Lower lobe of right lung (tissue), 2 donors: Measurements from ENCODE around the gene MEG3. TPM values are rescaled to one million over a fixed set of nuclear protein-coding genes. Genes with fewer than 3 reads are reported as not detected.

Experiments
- ATAC-seq, 2 donors: fragments of 200-7000 bp; cut with Tn5 transposase; one replicate each; pipeline ENCODE4 v1.9.1; 2020 to 2022; ENCODE audit warnings: mild to moderate bottlenecking in 2 of 2, moderate library complexity in 2 of 2
- DNase-seq: peaks from one replicate; pipeline ENCODE4 v3.0.0-alpha.2; 2020
- H3K27ac ChIP-seq: fragments of 200-600 bp; one replicate; pipeline ENCODE4 v1.8.0; 2022
- H3K27me3 ChIP-seq: fragments of 200-600 bp; one replicate; pipeline ENCODE4 v1.8.0; 2022; ENCODE audit warnings: low read depth
- H3K36me3 ChIP-seq: fragments of 200-600 bp; one replicate; pipeline ENCODE4 v1.8.0; 2022; ENCODE audit warnings: mild to moderate bottlenecking
- H3K4me1 ChIP-seq: fragments of 200-600 bp; one replicate; pipeline ENCODE4 v1.8.0; 2022
- H3K4me3 ChIP-seq: fragments of 200-600 bp; one replicate; pipeline ENCODE4 v1.8.0; 2022; ENCODE audit warnings: mild to moderate bottlenecking
- H3K9me3 ChIP-seq: fragments of 200-600 bp; one replicate; pipeline ENCODE4 v1.8.0; 2022
- intact Hi-C: fragments of 100-400 bp; cut with DNase I; formaldehyde crosslinking; loops from one replicate; pipeline ENCODE4 v1.11.0; 2022
- total RNA-seq: library from RNA; stranded (reverse); fragmentation: NEBNext Ultra II Directional; extraction: Animal tissue kit (Norgen Biotek cat#: 25700); gene quantifications from one replicate; pipeline ENCODE4 v1.2.1, GENCODE V29; 2021
- TF ChIP-seq, protein P1 (sequence below): fragments of 200-600 bp; IDR thresholded peaks from one replicate; pipeline ENCODE4 v1.8.0; 2022; ENCODE audit warnings: antibody characterized with exemption, mild to moderate bottlenecking
- donor health status: DM: no; HTN: yes; CAD: no; lungs with severe emphysema.

MEG3 gene
- total RNA-seq, 1 donor from 2014 or later: 16.6 TPM

DNA sequence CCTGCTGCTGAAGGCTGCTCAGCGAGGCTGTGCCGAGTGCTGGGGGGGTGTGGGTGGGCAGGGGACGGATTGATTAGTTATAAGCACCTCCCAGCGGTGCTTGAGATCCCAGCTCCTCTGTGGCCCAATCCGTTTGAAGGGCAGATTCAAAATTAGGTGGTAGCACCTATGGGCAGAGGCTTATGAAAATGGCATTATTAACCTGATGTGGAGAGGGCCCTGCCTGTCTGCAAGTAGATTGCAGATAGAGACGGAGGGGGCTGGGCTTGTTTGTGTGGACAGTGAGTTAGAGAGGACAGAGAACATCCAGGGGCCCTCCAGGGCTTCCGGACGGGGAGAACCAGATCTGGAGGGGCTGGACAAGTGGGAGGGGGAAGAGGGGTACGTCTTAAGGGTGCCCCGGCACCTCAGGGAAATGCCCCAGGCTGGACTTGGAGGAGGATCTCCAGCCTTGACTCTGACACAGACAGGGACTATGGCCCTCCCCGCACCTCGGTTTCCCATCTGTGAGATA, 77.8 kb downstream of the MEG3 start, which contains the start of gene RTL1:
RTL1 (minus strand) TSS at position 51 of the 514 bp plus-strand sequence. CDS start 18,934 bp downstream, outside the sequence.
- ATAC-seq: no peak
- peaks cover 16% of the 10 kb centered on the region for H3K4me1 ChIP-seq
- intact Hi-C loops: no loop called here

DNA sequence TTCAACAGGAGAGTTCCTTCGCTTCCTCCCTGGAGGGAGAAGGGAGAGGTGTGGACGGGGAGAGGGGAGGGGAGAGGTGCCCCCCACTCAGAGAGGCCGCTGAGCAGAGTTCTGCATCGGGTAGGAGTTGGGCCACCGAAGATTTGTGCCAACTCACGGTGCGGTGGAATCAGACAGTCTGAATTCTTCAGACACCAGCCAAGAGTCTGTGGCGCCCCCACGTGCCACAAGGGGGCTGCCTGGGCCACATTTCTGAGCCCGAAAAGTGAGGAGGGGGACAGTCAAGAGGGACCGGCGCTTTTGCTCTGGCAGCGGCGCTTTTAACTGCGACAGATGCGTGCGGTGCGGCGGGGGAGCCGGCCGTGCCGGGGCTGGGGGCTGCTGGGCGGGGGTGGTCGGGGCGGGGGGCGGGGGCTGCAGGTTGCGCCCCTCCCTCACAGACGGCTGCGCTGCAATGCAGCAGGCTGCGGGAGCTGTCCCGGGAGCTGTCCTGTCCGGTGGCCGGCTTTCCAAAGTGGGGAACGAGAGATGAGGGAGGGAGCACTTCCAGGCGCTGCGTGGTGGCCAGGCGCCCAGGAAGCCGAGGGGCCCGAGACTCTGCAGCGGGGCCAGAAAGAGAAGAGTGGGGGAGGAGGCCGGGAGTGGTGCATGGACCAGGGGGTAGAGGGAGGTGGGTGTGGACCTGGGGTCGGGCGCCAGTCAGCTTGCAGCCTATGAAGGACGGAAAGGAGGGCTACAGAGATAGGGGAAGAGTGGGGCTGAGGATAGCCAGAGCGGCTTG, 78.6 kb downstream of the MEG3 start:
- Histone ChIP-seq H3K4me3 (no peak overlapping the region), H3K27me3 (peaks cover 57% of the 10 kb centered on the region), H3K9me3 (no peaks in the 10 kb centered on the region), H3K4me1 (peaks cover 10% of the 10 kb centered on the region), H3K27ac (no peak overlapping the region), H3K36me3 (no peaks in the 10 kb centered on the region)
- intact Hi-C loops: no loop called here
- ATAC-seq (no peak), DNase-seq (peak; percentile 30)
- TF ChIP-seq, protein P1, sequence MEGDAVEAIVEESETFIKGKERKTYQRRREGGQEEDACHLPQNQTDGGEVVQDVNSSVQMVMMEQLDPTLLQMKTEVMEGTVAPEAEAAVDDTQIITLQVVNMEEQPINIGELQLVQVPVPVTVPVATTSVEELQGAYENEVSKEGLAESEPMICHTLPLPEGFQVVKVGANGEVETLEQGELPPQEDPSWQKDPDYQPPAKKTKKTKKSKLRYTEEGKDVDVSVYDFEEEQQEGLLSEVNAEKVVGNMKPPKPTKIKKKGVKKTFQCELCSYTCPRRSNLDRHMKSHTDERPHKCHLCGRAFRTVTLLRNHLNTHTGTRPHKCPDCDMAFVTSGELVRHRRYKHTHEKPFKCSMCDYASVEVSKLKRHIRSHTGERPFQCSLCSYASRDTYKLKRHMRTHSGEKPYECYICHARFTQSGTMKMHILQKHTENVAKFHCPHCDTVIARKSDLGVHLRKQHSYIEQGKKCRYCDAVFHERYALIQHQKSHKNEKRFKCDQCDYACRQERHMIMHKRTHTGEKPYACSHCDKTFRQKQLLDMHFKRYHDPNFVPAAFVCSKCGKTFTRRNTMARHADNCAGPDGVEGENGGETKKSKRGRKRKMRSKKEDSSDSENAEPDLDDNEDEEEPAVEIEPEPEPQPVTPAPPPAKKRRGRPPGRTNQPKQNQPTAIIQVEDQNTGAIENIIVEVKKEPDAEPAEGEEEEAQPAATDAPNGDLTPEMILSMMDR: no peak

More for the DNA sequence above, 77.8 kb downstream of the MEG3 start, which contains the start of gene RTL1:
- H3K4me3 ChIP-seq: no peak within 1 kb of the TSS
- DNase-seq: no peak
- no peak within 1 kb of the TSS for H3K27ac ChIP-seq
- H3K27me3 ChIP-seq: peaks cover 65% of the 10 kb centered on the region
- TF ChIP-seq, protein P1: no peak
- no peaks in the 10 kb centered on the region for H3K9me3 ChIP-seq
- H3K36me3 ChIP-seq: no peaks in the 10 kb centered on the region

DNA sequence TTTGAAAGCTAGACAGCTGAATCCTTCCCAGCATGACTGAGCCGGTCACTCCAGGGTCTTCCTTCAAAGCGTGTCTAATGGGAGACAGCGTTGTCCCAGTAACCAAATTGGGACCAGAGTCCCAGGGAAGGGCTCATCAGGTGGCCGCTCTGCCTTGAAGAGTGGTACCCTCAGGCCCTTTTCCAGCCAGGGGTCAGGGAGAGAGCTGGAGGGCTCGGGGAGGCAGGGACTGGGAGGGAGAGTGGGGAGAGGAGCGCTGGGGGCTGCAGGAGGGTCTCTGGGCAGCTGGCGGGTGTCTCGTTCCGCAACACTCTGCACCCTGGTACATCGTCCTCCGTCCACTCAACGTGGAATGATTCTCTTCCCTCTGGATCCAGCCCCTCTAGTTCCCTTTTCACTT, 79.2 kb downstream of the MEG3 start:
- Histone ChIP-seq H3K4me3 (no peak overlapping the region), H3K36me3 (no peaks in the 10 kb centered on the region), H3K27ac (no peak overlapping the region), H3K4me1 (peaks cover 4% of the 10 kb centered on the region), H3K27me3 (peaks cover 57% of the 10 kb centered on the region), H3K9me3 (no peaks in the 10 kb centered on the region)
- ATAC-seq: no peak
- intact Hi-C loops: no loop called here
- TF ChIP-seq, protein P1: no peak
- DNase-seq: no peak

DNA sequence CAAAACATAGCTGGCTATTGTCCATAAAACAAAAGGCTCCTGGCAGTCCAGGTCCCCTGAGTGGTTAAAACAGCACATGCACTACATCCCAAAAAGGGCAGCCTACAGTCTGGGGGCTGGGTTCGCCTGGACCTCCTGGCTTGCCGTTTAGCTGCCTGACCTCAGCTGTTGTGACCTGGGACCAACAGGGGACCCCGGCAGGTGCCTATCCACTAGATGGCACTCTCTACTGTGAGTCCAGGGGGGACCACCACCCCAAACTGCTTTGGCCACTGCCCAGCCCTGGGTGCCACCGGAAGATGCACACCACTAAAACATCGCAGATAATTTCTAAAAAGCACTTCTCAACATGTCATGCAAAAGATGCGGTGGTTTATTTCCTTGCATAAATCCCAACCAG, 80.5 kb downstream of the MEG3 start:
- Histone ChIP-seq H3K27ac (no peak overlapping the region), H3K4me1 (no peaks in the 10 kb centered on the region), H3K4me3 (no peak overlapping the region), H3K27me3 (peaks cover 53% of the 10 kb centered on the region), H3K36me3 (no peaks in the 10 kb centered on the region), H3K9me3 (no peaks in the 10 kb centered on the region)
- DNase-seq (peak; percentile 35), ATAC-seq (no peak)
- TF ChIP-seq, protein P1: no peak
- intact Hi-C loops: no loop called here

DNA sequence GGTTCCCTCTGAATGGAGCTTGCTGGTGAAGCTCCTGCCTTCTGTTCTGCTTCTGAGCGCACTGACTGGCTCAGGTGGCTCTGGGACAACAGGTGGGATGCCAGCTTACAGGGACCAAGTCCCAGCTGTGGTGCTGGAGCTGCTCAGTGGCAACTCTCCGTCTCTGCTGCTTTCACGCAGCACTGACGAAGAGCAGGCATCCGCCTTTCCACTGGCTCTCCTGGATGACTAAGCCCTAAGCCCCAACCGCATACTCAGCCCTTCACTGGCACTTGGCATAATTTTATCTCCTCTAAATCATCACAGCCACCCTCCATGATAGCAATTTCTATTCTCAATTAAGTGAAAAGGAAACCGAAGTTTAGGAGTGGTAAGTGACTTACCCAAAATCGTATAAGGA, 81.3 kb downstream of the MEG3 start:
- H3K9me3 ChIP-seq: no peaks in the 10 kb centered on the region
- no peaks in the 10 kb centered on the region for H3K36me3 ChIP-seq
- ATAC-seq: no peak
- H3K27me3 ChIP-seq: peaks cover 47% of the 10 kb centered on the region
- no peak overlapping the region for H3K27ac ChIP-seq
- no peak for DNase-seq
- TF ChIP-seq, protein P1: no peak
- no peaks in the 10 kb centered on the region for H3K4me1 ChIP-seq
- intact Hi-C loops: no loop called here
- no peak overlapping the region for H3K4me3 ChIP-seq
